Stimulated activated CD8-positive, alpha-beta memory T cell treated with anti-CD3 and anti-CD28 coated beads, Interleukin-15, amount 100 ng/mL, for 1 hour (primary cell): ENCODE data around the gene PHAF1.

Experiments
- DNase-seq: peaks from one replicate; pipeline ENCODE4 v3.0.0-alpha.2; 2020; ENCODE audit warnings: low read depth

Gene PHAF1

GRCh38 chr16:67196881-67197280 is 87.1 kb downstream of the PHAF1 start:
- no peak for DNase-seq

- DNase-seq: no peak
Measured at GRCh38 chr16:67197704-67198103, 88.0 kb downstream of the PHAF1 start.
